BLaER1 treated with 17β-estradiol and CSF1 and Interleukin-3, amounts not matched to agents 10 nM and 100 nM (cell line): ENCODE results near the gene DNAJC18.
A peak's percentile ranks its signal among the peaks of the same experiment; 100 is the strongest.
"Not testable (repeated sequence)": the region's sequence is repeated elsewhere in the genome, so short reads cannot be mapped to it uniquely, and the experiment has no call there.

Source experiments
- H3K27ac ChIP-seq, 11 experiments: shearing (Covaris generic); formaldehyde crosslinking; 2 replicates each; pipeline ENCODE4 v1.8.1; 2022
- H3K27me3 ChIP-seq, 11 experiments: shearing (Covaris generic); formaldehyde crosslinking; 2 replicates each; pipeline ENCODE4 v1.8.1; 2022
- H3K36me3 ChIP-seq, 11 experiments: shearing (Covaris generic); formaldehyde crosslinking; 2 replicates each; pipeline ENCODE4 v1.8.1; 2022
- H3K4me1 ChIP-seq, 10 experiments: shearing (Covaris generic); formaldehyde crosslinking; 2 replicates each; pipeline ENCODE4 v1.8.1; 2022
- H3K4me2 ChIP-seq, 11 experiments: shearing (Covaris generic); formaldehyde crosslinking; 2 replicates each; pipeline ENCODE4 v1.8.1; 2022
- H3K4me3 ChIP-seq, 10 experiments: shearing (Covaris generic); formaldehyde crosslinking; 2 replicates each; pipeline ENCODE4 v1.8.1; 2022
- H3K9ac ChIP-seq, 11 experiments: shearing (Covaris generic); formaldehyde crosslinking; 2 replicates each; pipeline ENCODE4 v1.8.1; 2022
- H3K9me3 ChIP-seq, 11 experiments: shearing (Covaris generic); formaldehyde crosslinking; replicated peaks in 1 of 11; 2 replicates each; pipeline ENCODE4 v1.8.1; 2022
- H4K20me1 ChIP-seq, 11 experiments: shearing (Covaris generic); formaldehyde crosslinking; 2 replicates each; pipeline ENCODE4 v1.8.1; 2022
- Cebpa-rat ChIP-seq, 11 experiments: shearing (Covaris generic); IDR thresholded peaks; 2 replicates each; pipeline ENCODE4 v1.8.1; 2022

DNAJC18 gene

GRCh38 chr5:139391570-139392323 lies 47.6 kb downstream of the DNAJC18 start:
- Histone ChIP-seq H3K9me3 (no peaks in the 10 kb centered on the region), H3K27me3 (no peaks in the 10 kb centered on the region), H4K20me1 (peaks cover 0 to 26% (median 25%) of the 10 kb centered on the region in 11 experiments; a peak in 18 of 22 replicates), H3K36me3 (peaks cover 0 to 25% (median 22%) of the 10 kb centered on the region in 11 experiments; a peak in 15 of 22 replicates), H3K4me3 (peak overlapping the region; percentile 63 to 86 (median 76)), H3K4me2 (peak overlapping the region; percentile 90 to 99 (median 97)), H3K9ac (peak overlapping the region; percentile 81 to 98 (median 95)), H3K27ac (peak overlapping the region; percentile 66 to 100 (median 99)), H3K4me1 (peaks cover 59 to 87% (median 76%) of the 10 kb centered on the region in 10 experiments)
- TF ChIP-seq Cebpa-rat (IDR thresholded peaks at IDR 0.05) = no peak

GRCh38 chr5:139390639-139391569 lies 48.4 kb downstream of the DNAJC18 start:
- Histone ChIP-seq H3K4me2 (peak overlapping the region; percentile 90 to 99 (median 97)), H4K20me1 (peaks cover 0 to 17% (median 17%) of the 10 kb centered on the region in 11 experiments; a peak in 18 of 22 replicates), H3K36me3 (peaks cover 0 to 25% (median 15%) of the 10 kb centered on the region in 11 experiments; a peak in 15 of 22 replicates), H3K27ac (peak overlapping the region; percentile 66 to 100 (median 99)), H3K9ac (peak overlapping the region; percentile 81 to 98 (median 95)), H3K9me3 (no peaks in the 10 kb centered on the region), H3K27me3 (no peaks in the 10 kb centered on the region), H3K4me3 (peak overlapping the region; percentile 63 to 86 (median 76)), H3K4me1 (peaks cover 59 to 87% (median 76%) of the 10 kb centered on the region in 10 experiments)
- no peak for TF ChIP-seq Cebpa-rat (IDR thresholded peaks at IDR 0.05)

GRCh38 chr5:139389701-139390638 lies 49.4 kb downstream of the DNAJC18 start, which contains the start of gene MZB1:
Gene MZB1, minus strand, starts transcription at chr5:139389913. Its CDS starts 57 bp downstream, at chr5:139389856.
- peak within 1 kb of the TSS; percentile 30 to 86 (median 76) for H3K4me3 ChIP-seq
- peak within 1 kb of the TSS; percentile 44 to 100 (median 99); a peak in 21 of 22 replicates for H3K27ac ChIP-seq
- H4K20me1 ChIP-seq = peaks cover 0 to 8% (median 8%) of the 10 kb centered on the region in 11 experiments; a peak in 18 of 22 replicates
- H3K36me3 ChIP-seq = peaks cover 0 to 16% (median 5%) of the 10 kb centered on the region in 11 experiments; a peak in 10 of 22 replicates
- no peak for TF ChIP-seq Cebpa-rat (IDR thresholded peaks at IDR 0.05)
- H3K4me1 ChIP-seq = peaks cover 59 to 87% (median 76%) of the 10 kb centered on the region in 10 experiments
- H3K9ac ChIP-seq = peak within 1 kb of the TSS; percentile 65 to 98 (median 95); a peak in 21 of 22 replicates
- H3K9me3 ChIP-seq = no peaks in the 10 kb centered on the region
- H3K27me3 ChIP-seq = no peaks in the 10 kb centered on the region
- peak within 1 kb of the TSS; percentile 90 to 99 (median 97) for H3K4me2 ChIP-seq

GRCh38 chr5:139388198-139388821 lies 51.0 kb downstream of the DNAJC18 start:
- peak in 3 of 11 experiments; percentile 28 to 74 (median 52); a peak in 3 of 22 replicates for TF ChIP-seq Cebpa-rat (IDR thresholded peaks at IDR 0.05)
- Histone ChIP-seq H3K9ac (peak overlapping the region; percentile 56 to 98 (median 95); a peak in 21 of 22 replicates), H3K36me3 (peaks cover 0 to 11% (median 0%) of the 10 kb centered on the region in 11 experiments; a peak in 5 of 22 replicates), H3K9me3 (no peaks in the 10 kb centered on the region), H3K27ac (peak overlapping the region; percentile 44 to 100 (median 99); a peak in 21 of 22 replicates), H3K4me2 (peak overlapping the region; percentile 90 to 99 (median 97)), H3K4me1 (peaks cover 68 to 89% (median 83%) of the 10 kb centered on the region in 10 experiments), H3K27me3 (no peaks in the 10 kb centered on the region), H4K20me1 (peaks cover 0 to 11% (median 0%) of the 10 kb centered on the region in 11 experiments; a peak in 3 of 22 replicates), H3K4me3 (peak overlapping the region; percentile 30 to 81 (median 74))

GRCh38 chr5:139387611-139388197 lies 51.6 kb downstream of the DNAJC18 start:
- Histone ChIP-seq H3K27ac (peak overlapping the region; percentile 44 to 100 (median 99); a peak in 21 of 22 replicates), H3K4me2 (peak overlapping the region; percentile 90 to 99 (median 97)), H3K9me3 (no peaks in the 10 kb centered on the region), H3K36me3 (peaks cover 0 to 11% (median 0%) of the 10 kb centered on the region in 11 experiments; a peak in 5 of 22 replicates), H4K20me1 (peaks cover 0 to 11% (median 0%) of the 10 kb centered on the region in 11 experiments; a peak in 3 of 22 replicates), H3K9ac (peak overlapping the region; percentile 56 to 98 (median 95); a peak in 21 of 22 replicates), H3K4me3 (peak overlapping the region; percentile 30 to 81 (median 74); a peak in 18 of 20 replicates), H3K27me3 (no peaks in the 10 kb centered on the region), H3K4me1 (peaks cover 74 to 92% (median 89%) of the 10 kb centered on the region in 10 experiments)
- no peak for TF ChIP-seq Cebpa-rat (IDR thresholded peaks at IDR 0.05)

- H3K4me3 ChIP-seq = peak overlapping the region in 7 of 10 experiments; percentile 70 to 81 (median 76); a peak in 14 of 20 replicates
- peak overlapping the region in 10 of 11 experiments; percentile 32 to 99 (median 98); a peak in 19 of 22 replicates for H3K4me2 ChIP-seq
- peaks cover 0 to 11% (median 0%) of the 10 kb centered on the region in 11 experiments; a peak in 3 of 22 replicates for H4K20me1 ChIP-seq
- H3K9me3 ChIP-seq, H3K27me3 ChIP-seq: not testable (repeated sequence)
- peaks cover 82 to 99% (median 95%) of the 10 kb centered on the region in 10 experiments for H3K4me1 ChIP-seq
- H3K27ac ChIP-seq = peak overlapping the region in 9 of 11 experiments; percentile 89 to 100 (median 99); a peak in 17 of 22 replicates
- peak overlapping the region in 8 of 11 experiments; percentile 91 to 98 (median 96); a peak in 16 of 22 replicates for H3K9ac ChIP-seq
- H3K36me3 ChIP-seq = peaks cover 0 to 11% (median 0%) of the 10 kb centered on the region in 11 experiments; a peak in 5 of 22 replicates
Observed at GRCh38 chr5:139386956-139387355, 52.4 kb downstream of the DNAJC18 start.
